Nephron (organoid): Measurements from ENCODE around the gene COMT.

Experiments
- H3K27ac Mint-ChIP-seq, 3 experiments: 2 replicates each; pipeline ENCODE4 v1.8.0; 2020; ENCODE audit warnings: mixed read lengths in 3 of 3, mild to moderate bottlenecking in 2 of 3, moderate library complexity in 1 of 3
- H3K27me3 Mint-ChIP-seq: 2 replicates; pipeline ENCODE4 v1.8.0; 2021; ENCODE audit warnings: low read depth, mild to moderate bottlenecking, moderate library complexity, mixed read lengths
- H3K36me3 Mint-ChIP-seq: 2 replicates; pipeline ENCODE4 v1.8.0; 2020; ENCODE audit warnings: low read depth, mixed read lengths
- H3K4me1 Mint-ChIP-seq: 2 replicates; pipeline ENCODE4 v1.8.0; 2020; ENCODE audit warnings: mixed read lengths
- H3K4me3 Mint-ChIP-seq, 3 experiments: 2 replicates each; pipeline ENCODE4 v1.8.0; 2020; ENCODE audit warnings: mild to moderate bottlenecking in 3 of 3, mixed read lengths in 3 of 3, moderate library complexity in 2 of 3
- H3K9me3 Mint-ChIP-seq: 2 replicates; pipeline ENCODE4 v1.8.0; 2020; ENCODE audit warnings: mixed read lengths
- TF ChIP-seq, protein P1 (sequence below), 3 experiments: fragments of 200-600 bp; sonication (generic); IDR thresholded peaks; one replicate each; pipeline ENCODE4 v1.5.0; 2021; ENCODE audit warnings: antibody characterized with exemption in 3 of 3; ENCODE audit not compliant: unreplicated experiment in 3 of 3

Gene COMT

DNA sequence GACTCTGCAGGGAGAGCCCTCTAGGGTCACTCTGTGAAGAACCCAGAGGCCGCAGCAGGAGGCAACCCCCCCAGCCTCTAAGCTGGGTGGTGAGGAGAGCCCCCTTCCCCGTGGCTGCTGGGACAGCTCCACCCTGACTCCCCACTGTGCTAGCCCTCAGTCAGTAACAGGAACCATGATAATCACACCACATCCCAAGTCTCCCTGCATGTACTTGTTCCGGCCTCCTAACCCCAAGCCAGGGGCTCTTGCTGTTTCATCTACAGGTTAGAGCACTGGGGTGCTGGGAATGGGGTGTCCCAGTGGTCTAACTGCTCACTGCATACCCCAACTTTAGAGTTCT, 48.1 kb downstream of the COMT start:
- no peaks in the 10 kb centered on the region for H3K9me3 Mint-ChIP-seq
- peak overlapping the region; percentile 35 to 60 (median 51) for H3K4me3 Mint-ChIP-seq
- TF ChIP-seq, protein P1, sequence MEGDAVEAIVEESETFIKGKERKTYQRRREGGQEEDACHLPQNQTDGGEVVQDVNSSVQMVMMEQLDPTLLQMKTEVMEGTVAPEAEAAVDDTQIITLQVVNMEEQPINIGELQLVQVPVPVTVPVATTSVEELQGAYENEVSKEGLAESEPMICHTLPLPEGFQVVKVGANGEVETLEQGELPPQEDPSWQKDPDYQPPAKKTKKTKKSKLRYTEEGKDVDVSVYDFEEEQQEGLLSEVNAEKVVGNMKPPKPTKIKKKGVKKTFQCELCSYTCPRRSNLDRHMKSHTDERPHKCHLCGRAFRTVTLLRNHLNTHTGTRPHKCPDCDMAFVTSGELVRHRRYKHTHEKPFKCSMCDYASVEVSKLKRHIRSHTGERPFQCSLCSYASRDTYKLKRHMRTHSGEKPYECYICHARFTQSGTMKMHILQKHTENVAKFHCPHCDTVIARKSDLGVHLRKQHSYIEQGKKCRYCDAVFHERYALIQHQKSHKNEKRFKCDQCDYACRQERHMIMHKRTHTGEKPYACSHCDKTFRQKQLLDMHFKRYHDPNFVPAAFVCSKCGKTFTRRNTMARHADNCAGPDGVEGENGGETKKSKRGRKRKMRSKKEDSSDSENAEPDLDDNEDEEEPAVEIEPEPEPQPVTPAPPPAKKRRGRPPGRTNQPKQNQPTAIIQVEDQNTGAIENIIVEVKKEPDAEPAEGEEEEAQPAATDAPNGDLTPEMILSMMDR (IDR thresholded peaks at IDR 0.05; ENCODE audit: unreplicated experiment in 3 of 3): no peak
- H3K4me1 Mint-ChIP-seq: peaks cover 14% of the 10 kb centered on the region
- H3K36me3 Mint-ChIP-seq: no peaks in the 10 kb centered on the region
- peaks cover 3% of the 10 kb centered on the region for H3K27me3 Mint-ChIP-seq
- no peak overlapping the region for H3K27ac Mint-ChIP-seq

DNA sequence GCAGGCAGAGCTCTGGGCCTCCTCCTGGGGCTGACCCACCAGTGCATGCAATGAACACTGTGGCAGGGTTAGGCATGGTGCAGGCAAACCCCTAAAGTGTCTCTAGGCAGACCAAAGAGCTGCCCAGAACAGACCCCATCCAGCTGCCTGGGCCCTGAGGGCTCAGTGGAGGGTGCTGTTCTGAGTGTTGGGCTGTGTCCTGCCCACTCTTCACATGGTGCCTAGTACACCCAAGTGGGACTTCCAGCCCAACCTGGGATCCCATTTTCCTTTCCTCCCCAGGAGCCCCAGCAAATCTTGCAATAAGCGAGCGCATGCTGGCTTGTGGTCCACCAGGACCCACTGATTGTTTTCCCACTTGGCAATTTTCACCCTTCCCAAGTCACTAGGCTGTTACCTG, 48.6 kb downstream of the COMT start:
- Mint-ChIP-seq H3K27ac (no peak overlapping the region), H3K4me1 (peaks cover 19% of the 10 kb centered on the region), H3K36me3 (no peaks in the 10 kb centered on the region), H3K9me3 (no peaks in the 10 kb centered on the region), H3K4me3 (no peak overlapping the region), H3K27me3 (peaks cover 4% of the 10 kb centered on the region)
- TF ChIP-seq, protein P1 (IDR thresholded peaks at IDR 0.05; ENCODE audit: unreplicated experiment in 3 of 3): no peak

DNA sequence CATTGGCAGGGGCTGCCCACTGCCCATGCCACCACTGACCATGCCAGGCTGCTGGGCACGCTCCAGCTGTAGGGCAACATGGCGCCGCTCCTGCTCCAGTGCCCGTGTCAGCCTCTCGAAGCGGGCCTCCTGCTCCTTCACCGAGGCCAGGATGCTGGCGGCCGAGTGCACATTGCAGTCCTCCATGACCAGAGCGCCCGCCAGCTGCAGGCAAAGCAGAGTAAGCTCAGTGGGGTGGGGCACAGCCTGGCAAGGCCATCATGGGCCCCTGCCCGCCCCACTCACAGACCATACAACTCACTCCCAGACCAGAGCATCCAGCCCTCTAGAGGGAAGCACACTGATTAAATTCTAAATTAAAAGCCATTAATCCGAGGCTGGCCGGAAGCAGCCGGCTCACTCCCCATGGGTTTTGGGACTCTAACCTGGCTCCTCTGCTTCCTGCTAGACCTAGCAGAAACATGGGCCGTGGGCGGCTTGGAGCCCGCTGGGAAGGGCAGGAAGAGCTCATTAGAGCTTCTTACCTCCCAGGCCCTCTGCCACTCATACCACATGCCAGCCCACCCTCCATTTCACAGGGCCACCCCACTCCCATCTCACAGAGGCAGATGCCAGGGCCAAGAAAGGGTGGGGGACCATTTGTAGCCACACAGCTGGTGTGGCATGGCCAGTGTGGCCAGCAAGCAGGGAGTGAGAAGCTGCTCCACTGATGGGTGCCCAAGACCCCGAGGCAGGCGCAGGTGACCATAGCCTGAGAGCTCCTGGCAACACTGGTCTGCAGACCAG, 49.2 kb downstream of the COMT start:
- TF ChIP-seq, protein P1 (IDR thresholded peaks at IDR 0.05; ENCODE audit: unreplicated experiment in 3 of 3): no peak
- Mint-ChIP-seq H3K4me3 (no peak overlapping the region), H3K27me3 (peaks cover 9% of the 10 kb centered on the region), H3K9me3 (no peaks in the 10 kb centered on the region), H3K27ac (no peak overlapping the region), H3K4me1 (peaks cover 22% of the 10 kb centered on the region), H3K36me3 (no peaks in the 10 kb centered on the region)

DNA sequence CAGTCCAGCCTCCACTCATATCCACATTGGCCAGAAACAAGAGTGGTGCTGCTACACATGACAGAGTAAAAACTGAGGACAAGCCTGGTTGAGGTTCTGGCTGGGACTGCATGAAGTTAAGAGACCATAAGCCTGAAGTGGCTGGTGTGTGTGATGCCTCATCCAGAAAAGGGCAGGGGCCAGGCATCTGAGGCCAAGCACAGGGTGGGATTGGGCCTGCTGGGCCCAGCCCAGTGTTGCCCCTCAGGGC, 49.7 kb downstream of the COMT start:
- Mint-ChIP-seq H3K27ac (no peak overlapping the region), H3K9me3 (no peaks in the 10 kb centered on the region), H3K4me1 (peaks cover 21% of the 10 kb centered on the region), H3K36me3 (no peaks in the 10 kb centered on the region), H3K4me3 (no peak overlapping the region), H3K27me3 (peaks cover 9% of the 10 kb centered on the region)
- TF ChIP-seq, protein P1 (IDR thresholded peaks at IDR 0.05; ENCODE audit: unreplicated experiment in 3 of 3): no peak

DNA sequence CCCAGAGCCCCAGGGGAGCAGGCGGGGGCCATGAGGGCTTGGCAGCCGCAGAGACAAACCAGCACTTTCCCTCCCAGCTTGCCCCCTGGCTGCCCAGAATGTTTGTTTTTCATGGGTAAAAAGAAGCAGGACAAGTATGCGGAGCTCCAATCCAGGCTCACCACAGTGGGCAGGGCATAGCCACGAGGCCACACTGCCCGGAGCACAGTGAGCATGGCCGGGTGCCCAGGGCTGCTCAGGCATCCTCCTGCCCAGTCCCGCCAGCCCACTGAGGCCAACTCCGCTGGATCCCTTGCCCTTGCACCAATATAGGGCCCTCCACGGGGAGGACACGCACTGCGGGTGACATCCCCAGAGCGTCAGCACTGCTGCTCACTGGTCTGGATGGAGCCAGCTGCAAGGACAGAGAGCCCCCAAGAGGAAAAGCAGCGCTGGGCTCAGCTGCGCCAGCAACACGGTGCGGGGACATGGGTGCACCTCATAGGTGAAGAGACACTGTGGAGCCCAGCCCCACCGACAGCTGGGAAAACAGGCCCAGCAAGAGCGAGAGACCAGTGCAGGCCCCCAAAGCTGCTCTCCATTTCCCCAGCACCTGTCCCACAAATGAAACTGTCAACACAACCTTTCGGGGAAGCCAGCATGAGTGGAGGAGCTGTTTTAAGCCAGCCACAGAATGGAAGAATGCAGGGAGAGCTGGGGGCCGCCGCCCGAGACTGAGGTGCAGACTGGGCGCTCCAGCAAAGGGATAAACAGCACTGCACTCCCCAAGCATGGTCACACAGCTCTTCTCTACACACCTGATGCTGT, 50.3 kb downstream of the COMT start:
- peaks cover 9% of the 10 kb centered on the region for H3K27me3 Mint-ChIP-seq
- H3K27ac Mint-ChIP-seq: no peak overlapping the region
- H3K4me3 Mint-ChIP-seq: no peak overlapping the region
- no peaks in the 10 kb centered on the region for H3K9me3 Mint-ChIP-seq
- peaks cover 25% of the 10 kb centered on the region for H3K4me1 Mint-ChIP-seq
- no peaks in the 10 kb centered on the region for H3K36me3 Mint-ChIP-seq
- TF ChIP-seq, protein P1 (IDR thresholded peaks at IDR 0.05; ENCODE audit: unreplicated experiment in 3 of 3): no peak
